GM12878 (cell line): ENCODE measurements around the gene MAPKAPK2. TPM values are rescaled to one million over a fixed set of nuclear protein-coding genes. Genes with fewer than 3 reads are reported as not detected.

ENCODE experiments used
- BCL11A ChIP-seq: IDR thresholded peaks from 2 replicates; pipeline ENCODE4 v1.6.1; 2011; ENCODE audit warnings: low read depth, low read length
- CREB1 ChIP-seq: IDR thresholded peaks from 2 replicates; pipeline ENCODE4 v1.6.1; 2012; ENCODE audit warnings: low read depth, mild to moderate bottlenecking, inconsistent platforms
- NFIC ChIP-seq: IDR thresholded peaks from 2 replicates; pipeline ENCODE4 v1.6.1; 2012; ENCODE audit warnings: low read depth, mild to moderate bottlenecking, inconsistent platforms, low read length, moderate library complexity
- ZSCAN29 ChIP-seq: fragments of 450-650 bp; IDR thresholded peaks from 2 replicates; pipeline ENCODE4 v1.6.1; 2017; ENCODE audit warnings: mild to moderate bottlenecking, moderate library complexity
- polyA plus RNA-seq, 11 experiments: library from polyadenylated mRNA; depleted of rRNA in 4 of 11; unstranded in 6 of 11; stranded (reverse) in 5 of 11; fragments of >200 nt; fragmentation: Nextera tagmentation in 4 of 11; fragmentation: Illumina TruSeq in 1 of 11; extraction: Ambion mirVana in 4 of 11; extraction: Trizol in 1 of 11; gene quantifications; 1 replicate in 1 of 11; 2 replicates in 10 of 11; pipeline versions ENCODE4 v1.2.1 to v1.2.3, GENCODE V29; 2011 to 2016; ENCODE audit warnings: inconsistent platforms in 2 of 11, missing spikeins in 2 of 11, low read depth in 1 of 11
- total RNA-seq, 4 experiments: library from RNA; depleted of rRNA in 3 of 4; stranded (reverse); fragments of >200 nt in 3 of 4; fragmentation: Illumina TruSeq in 1 of 4; extraction: Trizol in 1 of 4; gene quantifications; 2 replicates each; pipeline versions ENCODE4 v1.2.1 to v1.2.3, GENCODE V29; 2013 to 2021
- TF ChIP-seq, protein P1 (sequence below): fragments of 450-650 bp; IDR thresholded peaks from 2 replicates; pipeline ENCODE4 v1.6.1; 2017; ENCODE audit warnings: antibody characterized with exemption, mild to moderate bottlenecking, moderate library complexity
- TF ChIP-seq, protein P2 (sequence below): fragments of 450-650 bp; IDR thresholded peaks from 2 replicates; pipeline ENCODE4 v1.6.1; 2017; ENCODE audit warnings: low read depth, mild to moderate bottlenecking, moderate library complexity
- TF ChIP-seq, protein P3 (sequence below): fragments of 150-350 bp; IDR thresholded peaks from 2 replicates; pipeline ENCODE4 v1.6.1; 2016; ENCODE audit warnings: low read depth, low read length
- TF ChIP-seq, protein P4 (sequence below): fragments of 450-650 bp; IDR thresholded peaks from 2 replicates; pipeline ENCODE4 v1.6.1; 2018; ENCODE audit warnings: borderline replicate concordance, mild to moderate bottlenecking; ENCODE audit not compliant: partially characterized antibody
- TF ChIP-seq, protein P5 (sequence below): fragments of 450-650 bp; IDR thresholded peaks from 2 replicates; pipeline ENCODE4 v1.6.1; 2017; ENCODE audit warnings: mild to moderate bottlenecking, low read depth, inconsistent platforms; ENCODE audit not compliant: poor library complexity, severe bottlenecking
- TF ChIP-seq, protein P6 (sequence below): fragments of 450-650 bp; formaldehyde crosslinking; IDR thresholded peaks from 2 replicates; pipeline ENCODE4 v1.5.0; 2022; ENCODE audit warnings: mild to moderate bottlenecking, missing genetic modification characterization
- TF ChIP-seq, protein P7 (sequence below): IDR thresholded peaks from 2 replicates; pipeline ENCODE4 v1.6.1; 2012; ENCODE audit warnings: low read length, inconsistent platforms

Gene MAPKAPK2
- total and polyA plus RNA-seq, 10 of the 15 experiments (the other 5 are each of a cell fraction or from before 2014, with no cell fraction given) = 0.72 to 92.2 (median 49.3) TPM

DNA sequence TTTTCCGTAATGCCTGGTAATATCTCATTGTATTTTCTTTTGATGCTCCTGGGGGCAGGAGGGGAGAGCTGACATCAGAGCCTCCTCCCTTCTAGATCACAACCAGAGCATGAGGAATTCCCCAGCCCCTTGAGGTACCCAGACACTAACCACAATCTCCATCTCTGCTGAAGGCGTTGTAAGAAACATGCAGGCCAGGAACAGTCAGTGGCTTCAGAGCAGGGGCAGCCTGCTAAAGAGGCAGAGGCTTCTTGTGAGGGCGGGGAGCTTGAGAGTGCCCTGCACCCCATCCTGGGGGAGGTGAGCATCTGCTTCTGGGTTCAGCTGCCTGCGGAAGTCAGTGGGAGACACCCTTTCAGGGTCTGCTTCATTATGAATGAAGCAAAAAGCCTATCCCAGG, 19.0 kb downstream of the MAPKAPK2 start (continued):
- TF ChIP-seq, protein P1, sequence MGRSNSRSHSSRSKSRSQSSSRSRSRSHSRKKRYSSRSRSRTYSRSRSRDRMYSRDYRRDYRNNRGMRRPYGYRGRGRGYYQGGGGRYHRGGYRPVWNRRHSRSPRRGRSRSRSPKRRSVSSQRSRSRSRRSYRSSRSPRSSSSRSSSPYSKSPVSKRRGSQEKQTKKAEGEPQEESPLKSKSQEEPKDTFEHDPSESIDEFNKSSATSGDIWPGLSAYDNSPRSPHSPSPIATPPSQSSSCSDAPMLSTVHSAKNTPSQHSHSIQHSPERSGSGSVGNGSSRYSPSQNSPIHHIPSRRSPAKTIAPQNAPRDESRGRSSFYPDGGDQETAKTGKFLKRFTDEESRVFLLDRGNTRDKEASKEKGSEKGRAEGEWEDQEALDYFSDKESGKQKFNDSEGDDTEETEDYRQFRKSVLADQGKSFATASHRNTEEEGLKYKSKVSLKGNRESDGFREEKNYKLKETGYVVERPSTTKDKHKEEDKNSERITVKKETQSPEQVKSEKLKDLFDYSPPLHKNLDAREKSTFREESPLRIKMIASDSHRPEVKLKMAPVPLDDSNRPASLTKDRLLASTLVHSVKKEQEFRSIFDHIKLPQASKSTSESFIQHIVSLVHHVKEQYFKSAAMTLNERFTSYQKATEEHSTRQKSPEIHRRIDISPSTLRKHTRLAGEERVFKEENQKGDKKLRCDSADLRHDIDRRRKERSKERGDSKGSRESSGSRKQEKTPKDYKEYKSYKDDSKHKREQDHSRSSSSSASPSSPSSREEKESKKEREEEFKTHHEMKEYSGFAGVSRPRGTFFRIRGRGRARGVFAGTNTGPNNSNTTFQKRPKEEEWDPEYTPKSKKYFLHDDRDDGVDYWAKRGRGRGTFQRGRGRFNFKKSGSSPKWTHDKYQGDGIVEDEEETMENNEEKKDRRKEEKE = no peak
- TF ChIP-seq, protein P2, sequence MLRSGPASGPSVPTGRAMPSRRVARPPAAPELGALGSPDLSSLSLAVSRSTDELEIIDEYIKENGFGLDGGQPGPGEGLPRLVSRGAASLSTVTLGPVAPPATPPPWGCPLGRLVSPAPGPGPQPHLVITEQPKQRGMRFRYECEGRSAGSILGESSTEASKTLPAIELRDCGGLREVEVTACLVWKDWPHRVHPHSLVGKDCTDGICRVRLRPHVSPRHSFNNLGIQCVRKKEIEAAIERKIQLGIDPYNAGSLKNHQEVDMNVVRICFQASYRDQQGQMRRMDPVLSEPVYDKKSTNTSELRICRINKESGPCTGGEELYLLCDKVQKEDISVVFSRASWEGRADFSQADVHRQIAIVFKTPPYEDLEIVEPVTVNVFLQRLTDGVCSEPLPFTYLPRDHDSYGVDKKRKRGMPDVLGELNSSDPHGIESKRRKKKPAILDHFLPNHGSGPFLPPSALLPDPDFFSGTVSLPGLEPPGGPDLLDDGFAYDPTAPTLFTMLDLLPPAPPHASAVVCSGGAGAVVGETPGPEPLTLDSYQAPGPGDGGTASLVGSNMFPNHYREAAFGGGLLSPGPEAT = peak; percentile 72
- TF ChIP-seq, protein P3, sequence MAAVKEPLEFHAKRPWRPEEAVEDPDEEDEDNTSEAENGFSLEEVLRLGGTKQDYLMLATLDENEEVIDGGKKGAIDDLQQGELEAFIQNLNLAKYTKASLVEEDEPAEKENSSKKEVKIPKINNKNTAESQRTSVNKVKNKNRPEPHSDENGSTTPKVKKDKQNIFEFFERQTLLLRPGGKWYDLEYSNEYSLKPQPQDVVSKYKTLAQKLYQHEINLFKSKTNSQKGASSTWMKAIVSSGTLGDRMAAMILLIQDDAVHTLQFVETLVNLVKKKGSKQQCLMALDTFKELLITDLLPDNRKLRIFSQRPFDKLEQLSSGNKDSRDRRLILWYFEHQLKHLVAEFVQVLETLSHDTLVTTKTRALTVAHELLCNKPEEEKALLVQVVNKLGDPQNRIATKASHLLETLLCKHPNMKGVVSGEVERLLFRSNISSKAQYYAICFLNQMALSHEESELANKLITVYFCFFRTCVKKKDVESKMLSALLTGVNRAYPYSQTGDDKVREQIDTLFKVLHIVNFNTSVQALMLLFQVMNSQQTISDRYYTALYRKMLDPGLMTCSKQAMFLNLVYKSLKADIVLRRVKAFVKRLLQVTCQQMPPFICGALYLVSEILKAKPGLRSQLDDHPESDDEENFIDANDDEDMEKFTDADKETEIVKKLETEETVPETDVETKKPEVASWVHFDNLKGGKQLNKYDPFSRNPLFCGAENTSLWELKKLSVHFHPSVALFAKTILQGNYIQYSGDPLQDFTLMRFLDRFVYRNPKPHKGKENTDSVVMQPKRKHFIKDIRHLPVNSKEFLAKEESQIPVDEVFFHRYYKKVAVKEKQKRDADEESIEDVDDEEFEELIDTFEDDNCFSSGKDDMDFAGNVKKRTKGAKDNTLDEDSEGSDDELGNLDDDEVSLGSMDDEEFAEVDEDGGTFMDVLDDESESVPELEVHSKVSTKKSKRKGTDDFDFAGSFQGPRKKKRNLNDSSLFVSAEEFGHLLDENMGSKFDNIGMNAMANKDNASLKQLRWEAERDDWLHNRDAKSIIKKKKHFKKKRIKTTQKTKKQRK = no peak
- TF ChIP-seq CREB1 = peak; percentile 57; the same call in 1 of the 2 replicates
- TF ChIP-seq, protein P4, sequence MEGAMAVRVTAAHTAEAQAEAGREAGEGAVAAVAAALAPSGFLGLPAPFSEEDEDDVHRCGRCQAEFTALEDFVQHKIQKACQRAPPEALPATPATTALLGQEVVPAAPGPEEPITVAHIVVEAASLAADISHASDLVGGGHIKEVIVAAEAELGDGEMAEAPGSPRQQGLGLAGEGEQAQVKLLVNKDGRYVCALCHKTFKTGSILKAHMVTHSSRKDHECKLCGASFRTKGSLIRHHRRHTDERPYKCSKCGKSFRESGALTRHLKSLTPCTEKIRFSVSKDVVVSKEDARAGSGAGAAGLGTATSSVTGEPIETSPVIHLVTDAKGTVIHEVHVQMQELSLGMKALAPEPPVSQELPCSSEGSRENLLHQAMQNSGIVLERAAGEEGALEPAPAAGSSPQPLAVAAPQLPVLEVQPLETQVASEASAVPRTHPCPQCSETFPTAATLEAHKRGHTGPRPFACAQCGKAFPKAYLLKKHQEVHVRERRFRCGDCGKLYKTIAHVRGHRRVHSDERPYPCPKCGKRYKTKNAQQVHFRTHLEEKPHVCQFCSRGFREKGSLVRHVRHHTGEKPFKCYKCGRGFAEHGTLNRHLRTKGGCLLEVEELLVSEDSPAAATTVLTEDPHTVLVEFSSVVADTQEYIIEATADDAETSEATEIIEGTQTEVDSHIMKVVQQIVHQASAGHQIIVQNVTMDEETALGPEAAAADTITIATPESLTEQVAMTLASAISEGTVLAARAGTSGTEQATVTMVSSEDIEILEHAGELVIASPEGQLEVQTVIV = no peak
- TF ChIP-seq, protein P5, sequence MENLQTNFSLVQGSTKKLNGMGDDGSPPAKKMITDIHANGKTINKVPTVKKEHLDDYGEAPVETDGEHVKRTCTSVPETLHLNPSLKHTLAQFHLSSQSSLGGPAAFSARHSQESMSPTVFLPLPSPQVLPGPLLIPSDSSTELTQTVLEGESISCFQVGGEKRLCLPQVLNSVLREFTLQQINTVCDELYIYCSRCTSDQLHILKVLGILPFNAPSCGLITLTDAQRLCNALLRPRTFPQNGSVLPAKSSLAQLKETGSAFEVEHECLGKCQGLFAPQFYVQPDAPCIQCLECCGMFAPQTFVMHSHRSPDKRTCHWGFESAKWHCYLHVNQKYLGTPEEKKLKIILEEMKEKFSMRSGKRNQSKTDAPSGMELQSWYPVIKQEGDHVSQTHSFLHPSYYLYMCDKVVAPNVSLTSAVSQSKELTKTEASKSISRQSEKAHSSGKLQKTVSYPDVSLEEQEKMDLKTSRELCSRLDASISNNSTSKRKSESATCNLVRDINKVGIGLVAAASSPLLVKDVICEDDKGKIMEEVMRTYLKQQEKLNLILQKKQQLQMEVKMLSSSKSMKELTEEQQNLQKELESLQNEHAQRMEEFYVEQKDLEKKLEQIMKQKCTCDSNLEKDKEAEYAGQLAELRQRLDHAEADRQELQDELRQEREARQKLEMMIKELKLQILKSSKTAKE = no peak
- TF ChIP-seq, protein P6, sequence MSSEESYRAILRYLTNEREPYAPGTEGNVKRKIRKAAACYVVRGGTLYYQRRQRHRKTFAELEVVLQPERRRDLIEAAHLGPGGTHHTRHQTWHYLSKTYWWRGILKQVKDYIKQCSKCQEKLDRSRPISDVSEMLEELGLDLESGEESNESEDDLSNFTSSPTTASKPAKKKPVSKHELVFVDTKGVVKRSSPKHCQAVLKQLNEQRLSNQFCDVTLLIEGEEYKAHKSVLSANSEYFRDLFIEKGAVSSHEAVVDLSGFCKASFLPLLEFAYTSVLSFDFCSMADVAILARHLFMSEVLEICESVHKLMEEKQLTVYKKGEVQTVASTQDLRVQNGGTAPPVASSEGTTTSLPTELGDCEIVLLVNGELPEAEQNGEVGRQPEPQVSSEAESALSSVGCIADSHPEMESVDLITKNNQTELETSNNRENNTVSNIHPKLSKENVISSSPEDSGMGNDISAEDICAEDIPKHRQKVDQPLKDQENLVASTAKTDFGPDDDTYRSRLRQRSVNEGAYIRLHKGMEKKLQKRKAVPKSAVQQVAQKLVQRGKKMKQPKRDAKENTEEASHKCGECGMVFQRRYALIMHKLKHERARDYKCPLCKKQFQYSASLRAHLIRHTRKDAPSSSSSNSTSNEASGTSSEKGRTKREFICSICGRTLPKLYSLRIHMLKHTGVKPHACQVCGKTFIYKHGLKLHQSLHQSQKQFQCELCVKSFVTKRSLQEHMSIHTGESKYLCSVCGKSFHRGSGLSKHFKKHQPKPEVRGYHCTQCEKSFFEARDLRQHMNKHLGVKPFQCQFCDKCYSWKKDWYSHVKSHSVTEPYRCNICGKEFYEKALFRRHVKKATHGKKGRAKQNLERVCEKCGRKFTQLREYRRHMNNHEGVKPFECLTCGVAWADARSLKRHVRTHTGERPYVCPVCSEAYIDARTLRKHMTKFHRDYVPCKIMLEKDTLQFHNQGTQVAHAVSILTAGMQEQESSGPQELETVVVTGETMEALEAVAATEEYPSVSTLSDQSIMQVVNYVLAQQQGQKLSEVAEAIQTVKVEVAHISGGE (CRISPR knock-in tag) = no peak
- TF ChIP-seq, protein P7, sequence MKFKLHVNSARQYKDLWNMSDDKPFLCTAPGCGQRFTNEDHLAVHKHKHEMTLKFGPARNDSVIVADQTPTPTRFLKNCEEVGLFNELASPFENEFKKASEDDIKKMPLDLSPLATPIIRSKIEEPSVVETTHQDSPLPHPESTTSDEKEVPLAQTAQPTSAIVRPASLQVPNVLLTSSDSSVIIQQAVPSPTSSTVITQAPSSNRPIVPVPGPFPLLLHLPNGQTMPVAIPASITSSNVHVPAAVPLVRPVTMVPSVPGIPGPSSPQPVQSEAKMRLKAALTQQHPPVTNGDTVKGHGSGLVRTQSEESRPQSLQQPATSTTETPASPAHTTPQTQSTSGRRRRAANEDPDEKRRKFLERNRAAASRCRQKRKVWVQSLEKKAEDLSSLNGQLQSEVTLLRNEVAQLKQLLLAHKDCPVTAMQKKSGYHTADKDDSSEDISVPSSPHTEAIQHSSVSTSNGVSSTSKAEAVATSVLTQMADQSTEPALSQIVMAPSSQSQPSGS = no peak
- TF ChIP-seq NFIC = no peak
- no peak for TF ChIP-seq ZSCAN29
- no peak for TF ChIP-seq BCL11A
